ENCODE results near the gene PPIE.

DNA sequence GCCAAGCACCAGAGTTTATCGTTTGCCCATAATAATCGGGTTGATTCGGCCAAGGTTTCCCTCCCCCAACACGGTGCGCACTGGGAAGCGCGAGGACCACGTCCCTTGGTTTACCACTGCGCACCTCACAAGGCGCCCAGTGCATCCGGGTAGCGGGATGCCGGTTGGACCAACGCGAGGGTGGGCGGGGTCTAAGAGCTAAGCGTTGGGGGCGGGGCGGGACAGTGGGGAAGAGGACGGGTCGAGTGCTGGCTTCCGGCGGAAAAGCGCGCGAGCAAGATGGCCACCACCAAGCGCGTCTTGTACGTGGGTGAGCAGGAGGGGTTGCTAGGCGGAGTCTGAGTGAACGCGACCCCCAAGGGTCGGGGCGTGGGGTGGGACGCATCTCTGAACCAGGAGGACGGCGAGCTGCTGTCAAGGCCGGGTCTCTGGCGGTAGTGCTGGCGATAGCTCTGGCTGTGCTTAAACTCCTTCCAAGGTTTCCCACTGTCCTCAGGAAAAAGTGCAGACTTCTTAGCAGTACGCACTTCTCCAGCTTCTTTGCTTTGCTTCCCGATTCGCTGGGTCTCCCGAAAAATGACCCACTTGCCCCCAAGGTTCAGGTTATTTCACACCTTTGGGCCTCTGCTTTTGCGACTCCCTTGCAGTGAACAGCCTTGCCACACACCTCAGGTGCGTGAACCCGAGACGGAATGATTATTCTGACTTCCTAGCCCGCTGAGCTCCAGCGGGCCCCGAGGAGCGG is at the start of gene PPIE:
- TF ChIP-seq EZH2phosphoT487 (IDR thresholded peaks at IDR 0.05; ENCODE audit: insufficient read depth, low read depth) (no peak), EZH2 (IDR thresholded peaks at IDR 0.05; ENCODE audit: insufficient read depth, poor library complexity, severe bottlenecking) (no peak)

Data from GM23248 (cell line).